HepG2 (cell line): ENCODE measurements around the gene ORC2. TPM values are rescaled to one million over a fixed set of nuclear protein-coding genes. Genes with fewer than 3 reads are reported as not detected.

Experiments used
- ARID2 ChIP-seq: sonication (generic); formaldehyde crosslinking; IDR thresholded peaks from 2 replicates; pipeline ENCODE4 v1.8.1; 2022; ENCODE audit warnings: mild to moderate bottlenecking, missing genetic modification reagents, borderline replicate concordance
- CCDC6 ChIP-seq: sonication (generic); formaldehyde crosslinking; IDR thresholded peaks from 2 replicates; pipeline ENCODE4 v1.8.1; 2022; ENCODE audit warnings: mild to moderate bottlenecking, missing genetic modification reagents, moderate library complexity
- GTF2F1 ChIP-seq: fragments of 150-350 bp; IDR thresholded peaks from 2 replicates; pipeline ENCODE4 v1.6.1; 2014; ENCODE audit warnings: low read length
- HMGA1 ChIP-seq: sonication (generic); formaldehyde crosslinking; conservative IDR thresholded peaks from 2 replicates; pipeline ENCODE4 v1.4.0; 2020; ENCODE audit warnings: missing genetic modification reagents
- ISL2 ChIP-seq: sonication (generic); formaldehyde crosslinking; IDR thresholded peaks from 2 replicates; pipeline ENCODE4 v1.5.0; 2020; ENCODE audit warnings: missing genetic modification reagents
- KAT2B ChIP-seq: fragments of 150-350 bp; IDR thresholded peaks from 2 replicates; pipeline ENCODE4 v1.6.1; 2014; ENCODE audit warnings: low read depth, low read length, borderline replicate concordance
- KDM6A ChIP-seq: IDR thresholded peaks from 2 replicates; pipeline ENCODE4 v1.6.1; 2016; ENCODE audit warnings: low read depth
- NAIF1 ChIP-seq: sonication (generic); formaldehyde crosslinking; IDR thresholded peaks from 2 replicates; pipeline ENCODE4 v1.5.0; 2020; ENCODE audit warnings: mild to moderate bottlenecking, missing genetic modification reagents, borderline replicate concordance
- SPEN ChIP-seq: sonication (generic); formaldehyde crosslinking; IDR thresholded peaks from 2 replicates; pipeline ENCODE4 v1.5.1; 2020; ENCODE audit warnings: low read depth, mild to moderate bottlenecking, missing genetic modification reagents
- XBP1 ChIP-seq: sonication (generic); formaldehyde crosslinking; IDR thresholded peaks from 2 replicates; pipeline ENCODE4 v1.5.0; 2020; ENCODE audit warnings: missing genetic modification reagents
- ZNF256 ChIP-seq: sonication (generic); formaldehyde crosslinking; conservative IDR thresholded peaks from 2 replicates; pipeline ENCODE4 v1.4.0; 2020; ENCODE audit warnings: missing genetic modification reagents
- ZNF430 ChIP-seq: sonication (generic); formaldehyde crosslinking; IDR thresholded peaks from 2 replicates; pipeline ENCODE4 v1.9.0; 2021; ENCODE audit warnings: mild to moderate bottlenecking, missing genetic modification reagents
- ZNF788 ChIP-seq: sonication (generic); formaldehyde crosslinking; IDR thresholded peaks from 2 replicates; pipeline ENCODE4 v1.5.0; 2020; ENCODE audit warnings: mild to moderate bottlenecking, missing genetic modification reagents, borderline replicate concordance
- polyA plus RNA-seq, 8 experiments: library from polyadenylated mRNA; depleted of rRNA in 3 of 8; stranded (reverse) in 7 of 8; unstranded in 1 of 8; fragments of >200 nt; fragmentation: Illumina TruSeq in 4 of 8; extraction: Trizol in 4 of 8; gene quantifications; 2 replicates each; pipeline versions ENCODE4 v1.2.1 to v1.2.3, GENCODE V29; 2011 to 2016; ENCODE audit warnings: low read depth in 4 of 8, missing spikeins in 1 of 8, mixed read lengths in 1 of 8; ENCODE audit not compliant: insufficient read depth in 1 of 8
- total RNA-seq, 5 experiments: library from RNA; depleted of rRNA; stranded (reverse); fragments of >200 nt; fragmentation: Illumina TruSeq; extraction: Trizol; gene quantifications; 2 replicates each; pipeline ENCODE4 v1.2.3, GENCODE V29; 2016; ENCODE audit warnings: low read depth in 1 of 5
- TF ChIP-seq, protein P1 (sequence below): sonication (generic); formaldehyde crosslinking; conservative IDR thresholded peaks from 2 replicates; pipeline ENCODE4 v1.8.0; 2022; ENCODE audit warnings: low read depth, missing genetic modification reagents
- TF ChIP-seq, protein P2 (sequence below): sonication (generic); formaldehyde crosslinking; IDR thresholded peaks from 2 replicates; pipeline ENCODE4 v1.8.1; 2023; ENCODE audit warnings: mild to moderate bottlenecking, missing genetic modification reagents
- TF ChIP-seq, protein P3 (sequence below): sonication (generic); formaldehyde crosslinking; IDR thresholded peaks from 2 replicates; pipeline ENCODE4 v1.9.0; 2021; ENCODE audit warnings: missing genetic modification reagents, mild to moderate bottlenecking, borderline replicate concordance
- TF ChIP-seq, protein P4 (sequence below): sonication (generic); formaldehyde crosslinking; IDR thresholded peaks from 2 replicates; pipeline ENCODE4 v1.4.0; 2020; ENCODE audit warnings: missing genetic modification reagents
- TF ChIP-seq, protein P5 (sequence below): sonication (generic); formaldehyde crosslinking; IDR thresholded peaks from 2 replicates; pipeline ENCODE4 v1.5.0; 2020; ENCODE audit warnings: mild to moderate bottlenecking, missing genetic modification reagents, borderline replicate concordance
- TF ChIP-seq, protein P6 (sequence below): fragments of 450-650 bp; IDR thresholded peaks from 2 replicates; pipeline ENCODE4 v1.6.1; 2016

The ORC2 gene
- total and polyA plus RNA-seq, 2 of the 13 experiments (the other 11 are each of a cell fraction or from before 2014, with no cell fraction given): 19.3 to 73.5 TPM

DNA sequence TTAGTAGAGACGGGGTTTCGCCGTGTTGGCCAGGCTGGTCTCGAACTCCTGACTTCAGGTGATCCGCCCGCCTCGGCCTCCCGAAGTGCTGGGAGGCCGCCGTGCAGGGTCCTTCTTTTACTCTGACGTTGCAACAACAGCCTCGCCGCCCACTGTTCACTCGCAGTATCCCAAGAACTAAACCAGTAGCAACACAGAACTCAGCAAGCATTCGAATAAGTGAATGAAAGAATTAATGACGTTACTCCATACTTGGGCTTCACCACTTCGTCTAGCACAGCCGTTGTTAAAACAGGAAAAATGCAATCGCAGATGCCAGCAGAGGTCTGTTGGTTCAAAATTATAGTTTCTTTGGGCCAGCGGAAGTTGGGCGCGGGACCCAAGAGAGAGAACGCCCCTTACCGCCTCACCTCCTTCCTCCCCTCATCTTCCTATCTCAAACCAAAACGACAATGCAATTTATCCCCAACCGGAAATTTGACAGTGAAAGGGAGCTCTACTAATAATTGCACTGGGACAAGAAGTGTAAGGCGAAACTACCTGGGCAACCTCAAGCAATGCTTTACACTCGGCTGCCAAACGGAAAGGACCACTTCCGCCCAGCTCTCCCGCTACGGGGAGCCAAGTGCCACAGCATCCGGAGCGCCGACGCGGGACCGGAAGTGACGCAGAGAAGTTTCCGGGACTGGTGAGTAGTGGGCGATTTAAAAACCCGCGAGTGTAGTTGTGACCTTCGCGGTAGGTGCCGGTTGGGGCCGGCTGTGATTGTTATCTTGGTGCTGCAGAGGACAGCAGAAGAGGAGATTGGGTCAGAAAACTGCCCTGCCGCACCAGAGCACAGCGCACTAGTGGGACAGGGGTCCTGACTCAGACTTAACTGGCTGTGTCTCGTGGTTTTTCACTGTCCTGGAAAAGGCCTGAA lies 74.5 kb downstream of the ORC2 start, which contains the start of the genes NIF3L1 and PPIL3 (continued):
- TF ChIP-seq, protein P1, sequence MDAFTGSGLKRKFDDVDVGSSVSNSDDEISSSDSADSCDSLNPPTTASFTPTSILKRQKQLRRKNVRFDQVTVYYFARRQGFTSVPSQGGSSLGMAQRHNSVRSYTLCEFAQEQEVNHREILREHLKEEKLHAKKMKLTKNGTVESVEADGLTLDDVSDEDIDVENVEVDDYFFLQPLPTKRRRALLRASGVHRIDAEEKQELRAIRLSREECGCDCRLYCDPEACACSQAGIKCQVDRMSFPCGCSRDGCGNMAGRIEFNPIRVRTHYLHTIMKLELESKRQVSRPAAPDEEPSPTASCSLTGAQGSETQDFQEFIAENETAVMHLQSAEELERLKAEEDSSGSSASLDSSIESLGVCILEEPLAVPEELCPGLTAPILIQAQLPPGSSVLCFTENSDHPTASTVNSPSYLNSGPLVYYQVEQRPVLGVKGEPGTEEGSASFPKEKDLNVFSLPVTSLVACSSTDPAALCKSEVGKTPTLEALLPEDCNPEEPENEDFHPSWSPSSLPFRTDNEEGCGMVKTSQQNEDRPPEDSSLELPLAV: no peak
- TF ChIP-seq SPEN (CRISPR knock-in tag) (peak; percentile 92), ZNF256 (CRISPR knock-in tag) (0 out of 2 replicates have a peak, but pooled peaks have one; percentile 75), GTF2F1 (no peak), CCDC6 (peak; percentile 78; the same call in 1 of the 2 replicates), KDM6A (CRISPR knock-in tag) (peak; percentile 26; the same call in 1 of the 2 replicates), ZNF430 (CRISPR knock-in tag) (peak; percentile 87), HMGA1 (CRISPR knock-in tag) (no peak), KAT2B (no peak), ISL2 (CRISPR knock-in tag) (peak; percentile 82), ARID2 (CRISPR knock-in tag) (peak; percentile 62; the same call in 1 of the 2 replicates), NAIF1 (CRISPR knock-in tag) (peak; percentile 74; the same call in 1 of the 2 replicates), ZNF788 (CRISPR knock-in tag) (peak; percentile 52; the same call in 1 of the 2 replicates), XBP1 (peak; percentile 80; the same call in 1 of the 2 replicates)
- TF ChIP-seq, protein P2, sequence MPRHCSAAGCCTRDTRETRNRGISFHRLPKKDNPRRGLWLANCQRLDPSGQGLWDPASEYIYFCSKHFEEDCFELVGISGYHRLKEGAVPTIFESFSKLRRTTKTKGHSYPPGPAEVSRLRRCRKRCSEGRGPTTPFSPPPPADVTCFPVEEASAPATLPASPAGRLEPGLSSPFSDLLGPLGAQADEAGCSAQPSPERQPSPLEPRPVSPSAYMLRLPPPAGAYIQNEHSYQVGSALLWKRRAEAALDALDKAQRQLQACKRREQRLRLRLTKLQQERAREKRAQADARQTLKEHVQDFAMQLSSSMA (CRISPR knock-in tag): peak; percentile 91
- TF ChIP-seq, protein P3, sequence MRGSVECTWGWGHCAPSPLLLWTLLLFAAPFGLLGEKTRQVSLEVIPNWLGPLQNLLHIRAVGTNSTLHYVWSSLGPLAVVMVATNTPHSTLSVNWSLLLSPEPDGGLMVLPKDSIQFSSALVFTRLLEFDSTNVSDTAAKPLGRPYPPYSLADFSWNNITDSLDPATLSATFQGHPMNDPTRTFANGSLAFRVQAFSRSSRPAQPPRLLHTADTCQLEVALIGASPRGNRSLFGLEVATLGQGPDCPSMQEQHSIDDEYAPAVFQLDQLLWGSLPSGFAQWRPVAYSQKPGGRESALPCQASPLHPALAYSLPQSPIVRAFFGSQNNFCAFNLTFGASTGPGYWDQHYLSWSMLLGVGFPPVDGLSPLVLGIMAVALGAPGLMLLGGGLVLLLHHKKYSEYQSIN (CRISPR knock-in tag): no peak
- TF ChIP-seq, protein P4, sequence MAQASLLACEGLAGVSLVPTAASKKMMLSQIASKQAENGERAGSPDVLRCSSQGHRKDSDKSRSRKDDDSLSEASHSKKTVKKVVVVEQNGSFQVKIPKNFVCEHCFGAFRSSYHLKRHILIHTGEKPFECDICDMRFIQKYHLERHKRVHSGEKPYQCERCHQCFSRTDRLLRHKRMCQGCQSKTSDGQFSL (CRISPR knock-in tag): no peak
- TF ChIP-seq, protein P5, sequence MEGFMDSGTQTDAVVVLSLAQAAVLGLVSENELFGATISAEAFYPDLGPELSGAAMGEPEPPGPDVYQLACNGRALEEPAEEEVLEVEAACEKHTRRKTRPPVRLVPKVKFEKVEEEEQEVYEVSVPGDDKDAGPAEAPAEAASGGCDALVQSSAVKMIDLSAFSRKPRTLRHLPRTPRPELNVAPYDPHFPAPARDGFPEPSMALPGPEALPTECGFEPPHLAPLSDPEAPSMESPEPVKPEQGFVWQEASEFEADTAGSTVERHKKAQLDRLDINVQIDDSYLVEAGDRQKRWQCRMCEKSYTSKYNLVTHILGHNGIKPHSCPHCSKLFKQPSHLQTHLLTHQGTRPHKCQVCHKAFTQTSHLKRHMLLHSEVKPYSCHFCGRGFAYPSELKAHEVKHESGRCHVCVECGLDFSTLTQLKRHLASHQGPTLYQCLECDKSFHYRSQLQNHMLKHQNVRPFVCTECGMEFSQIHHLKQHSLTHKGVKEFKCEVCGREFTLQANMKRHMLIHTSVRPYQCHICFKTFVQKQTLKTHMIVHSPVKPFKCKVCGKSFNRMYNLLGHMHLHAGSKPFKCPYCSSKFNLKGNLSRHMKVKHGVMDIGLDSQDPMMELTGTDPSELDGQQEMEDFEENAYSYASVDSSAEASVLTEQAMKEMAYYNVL (CRISPR knock-in tag): no peak
- TF ChIP-seq, protein P6, sequence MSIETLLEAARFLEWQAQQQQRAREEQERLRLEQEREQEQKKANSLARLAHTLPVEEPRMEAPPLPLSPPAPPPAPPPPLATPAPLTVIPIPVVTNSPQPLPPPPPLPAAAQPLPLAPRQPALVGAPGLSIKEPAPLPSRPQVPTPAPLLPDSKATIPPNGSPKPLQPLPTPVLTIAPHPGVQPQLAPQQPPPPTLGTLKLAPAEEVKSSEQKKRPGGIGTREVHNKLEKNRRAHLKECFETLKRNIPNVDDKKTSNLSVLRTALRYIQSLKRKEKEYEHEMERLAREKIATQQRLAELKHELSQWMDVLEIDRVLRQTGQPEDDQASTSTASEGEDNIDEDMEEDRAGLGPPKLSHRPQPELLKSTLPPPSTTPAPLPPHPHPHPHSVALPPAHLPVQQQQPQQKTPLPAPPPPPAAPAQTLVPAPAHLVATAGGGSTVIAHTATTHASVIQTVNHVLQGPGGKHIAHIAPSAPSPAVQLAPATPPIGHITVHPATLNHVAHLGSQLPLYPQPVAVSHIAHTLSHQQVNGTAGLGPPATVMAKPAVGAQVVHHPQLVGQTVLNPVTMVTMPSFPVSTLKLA: no peak
